Spleen (tissue), 7 donors: Measurements from ENCODE around the gene MYOF.

ENCODE experiments used
- CTCF ChIP-seq, 11 experiments: fragments of 200-600 bp in 7 of 11; fragments of 450-650 bp in 4 of 11; sonication (generic) in 4 of 11; IDR thresholded peaks in 8 of 11; conservative IDR thresholded peaks in 3 of 11; 1 replicate in 7 of 11; 2 replicates in 4 of 11; pipeline versions ENCODE4 v1.4.0 to v1.8.0; 2016 to 2021; ENCODE audit warnings: antibody characterized with exemption in 11 of 11, inconsistent platforms in 4 of 11, mild to moderate bottlenecking in 1 of 11
- POLR2A ChIP-seq, 3 donors: fragments of 450-650 bp; IDR thresholded peaks; one replicate each; pipeline ENCODE4 v1.5.1; 2017; ENCODE audit warnings: antibody characterized with exemption in 3 of 3, mild to moderate bottlenecking in 1 of 3
- POLR2AphosphoS5 ChIP-seq, 3 donors: sonication (generic); formaldehyde crosslinking; IDR thresholded peaks; one replicate each; pipeline ENCODE4 v1.5.1; 2017; ENCODE audit warnings: antibody characterized with exemption in 3 of 3
- donor health status: DM: no; HTN: no; CAD: no; lungs with moderate emphysema.
- donor health status: DM: no; HTN: no; CAD: no.
- donor health status: DM: no; HTN: no; CAD: no.

GRCh38 chr10:93410697-93411348 lies 71.3 kb downstream of the MYOF start:
- TF ChIP-seq CTCF (IDR thresholded peaks at IDR 0.05 in 8 of 11, conservative IDR thresholded peaks at IDR 0.05 in 3 of 11) (no peak), POLR2A (IDR thresholded peaks at IDR 0.05) (no peak), POLR2AphosphoS5 (IDR thresholded peaks at IDR 0.05) (no peak)
